Measurements from ENCODE around the gene TCF15. TPM values are rescaled to one million over a fixed set of nuclear protein-coding genes. Genes with fewer than 3 reads are reported as not detected.

The TCF15 gene
- total and polyA plus RNA-seq, 2 of the 13 experiments (the other 11 are each of a cell fraction or from before 2014, with no cell fraction given), result not detected

- TF ChIP-seq RORA (CRISPR knock-in tag; IDR thresholded peaks at IDR 0.05) (no peak), ZEB1 (IDR thresholded peaks at IDR 0.05; ENCODE audit: insufficient replicate concordance, low read depth) (no peak), HDAC1 (CRISPR knock-in tag; IDR thresholded peaks at IDR 0.05) (peak; percentile 31; the same call in 1 of the 2 replicates), GMEB1 (CRISPR knock-in tag; IDR thresholded peaks at IDR 0.05; ENCODE audit: borderline replicate concordance) (peak; percentile 52; the same call in 1 of the 2 replicates), MAFF (IDR thresholded peaks at IDR 0.05; ENCODE audit: low read depth, low read length) (peak; percentile 56; the same call in 1 of the 2 replicates), MTF2 (CRISPR knock-in tag; IDR thresholded peaks at IDR 0.05; ENCODE audit: borderline replicate concordance) (no peak), ZNF570 (CRISPR knock-in tag; IDR thresholded peaks at IDR 0.05; ENCODE audit: borderline replicate concordance) (no peak), ZBTB21 (CRISPR knock-in tag; IDR thresholded peaks at IDR 0.05) (no peak), NAIF1 (CRISPR knock-in tag; IDR thresholded peaks at IDR 0.05; ENCODE audit: borderline replicate concordance) (no peak), HOMEZ (CRISPR knock-in tag; IDR thresholded peaks at IDR 0.05; ENCODE audit: low read depth) (0 out of 2 replicates have a peak, but pooled peaks have one; percentile 45), PBX2 (CRISPR knock-in tag; IDR thresholded peaks at IDR 0.05) (no peak), BRD4 (CRISPR knock-in tag; IDR thresholded peaks at IDR 0.05) (no peak), ZNF784 (CRISPR knock-in tag; IDR thresholded peaks at IDR 0.05; ENCODE audit: borderline replicate concordance) (peak; percentile 95), THRA (CRISPR knock-in tag; IDR thresholded peaks at IDR 0.05; ENCODE audit: borderline replicate concordance) (peak; percentile 47; the same call in 1 of the 2 replicates), MYNN (CRISPR knock-in tag; IDR thresholded peaks at IDR 0.05; ENCODE audit: low read depth) (no peak), USF2 (IDR thresholded peaks at IDR 0.05; ENCODE audit: low read depth, low read length) (no peak), USF2 (CRISPR knock-in tag; IDR thresholded peaks at IDR 0.05; ENCODE audit: borderline replicate concordance) (no peak), SMC3 (IDR thresholded peaks at IDR 0.05; ENCODE audit: low read length) (peak; percentile 7; the same call in 1 of the 2 replicates), MED8 (CRISPR knock-in tag; IDR thresholded peaks at IDR 0.05; ENCODE audit: insufficient replicate concordance) (no peak), ZNF691 (CRISPR knock-in tag; IDR thresholded peaks at IDR 0.05; ENCODE audit: borderline replicate concordance, low read depth) (peak; percentile 70; the same call in 1 of the 2 replicates)
These were observed 43.0 kb upstream of the TCF15 start, which contains the start of gene SRXN1 (continued) for GRCh38 chr20:653110-653589.

Measured in HepG2 (cell line).